H1 (cell line): ENCODE results near the gene FRMD4A. TPM values are rescaled to one million over a fixed set of nuclear protein-coding genes. Genes with fewer than 3 reads are reported as not detected.

ENCODE experiments used
- CHD1 ChIP-seq: IDR thresholded peaks from 2 replicates; pipeline ENCODE4 v1.6.1; 2012; ENCODE audit warnings: low read depth, low read length, improper control_type of control experiment
- EP300 ChIP-seq, 2 experiments: IDR thresholded peaks; 1 replicate in 1 of 2; 2 replicates in 1 of 2; pipeline ENCODE4 v1.6.1; 2011 to 2012; ENCODE audit warnings: low read depth in 2 of 2, low read length in 2 of 2, mild to moderate bottlenecking in 2 of 2, borderline replicate concordance in 1 of 2, inconsistent platforms in 1 of 2, moderate library complexity in 1 of 2
- HDAC2 ChIP-seq, 2 experiments: fragments of 300-600 bp in 1 of 2; sonication (generic) in 1 of 2; IDR thresholded peaks; 2 replicates each; pipeline ENCODE4 v1.6.1; 2011 to 2012; ENCODE audit warnings: low read depth in 2 of 2, low read length in 2 of 2, mild to moderate bottlenecking in 2 of 2, moderate library complexity in 2 of 2, borderline replicate concordance in 1 of 2, inconsistent platforms in 1 of 2
- SIX5 ChIP-seq: IDR thresholded peaks from 2 replicates; pipeline ENCODE4 v1.6.1; 2011; ENCODE audit warnings: mild to moderate bottlenecking, low read depth, low read length
- polyA plus RNA-seq, 7 experiments: library from polyadenylated mRNA; depleted of rRNA in 3 of 7; stranded (reverse) in 5 of 7; unstranded in 2 of 7; fragments of >200 nt in 5 of 7; fragments of 200-250 nt in 2 of 7; gene quantifications; 1 replicate in 5 of 7; 2 replicates in 1 of 7; 4 replicates in 1 of 7; pipeline versions ENCODE4 v1.2.1 to v1.2.3, GENCODE V29; 2011 to 2013; ENCODE audit warnings: missing spikeins in 2 of 7, mixed read lengths in 2 of 7
- total RNA-seq: library from RNA; stranded (reverse); fragmentation: NEBNext Ultra II Directional; extraction: Animal tissue kit (Norgen Biotek cat#: 25700); gene quantifications from 2 replicates; pipeline ENCODE4 v1.2.1, GENCODE V29; 2021

The FRMD4A gene
- total and polyA plus RNA-seq, 2 of the 8 experiments (the other 6 are each of a cell fraction or from before 2014, with no cell fraction given) = 38.6 to 39.6 TPM

- no peak for TF ChIP-seq SIX5
- no peak for TF ChIP-seq CHD1
- TF ChIP-seq EP300 (IDR thresholded peaks at IDR 0.05; ENCODE audit: borderline replicate concordance in 1 of 2, low read depth in 2 of 2, low read length in 2 of 2) = no peak
- no peak for TF ChIP-seq HDAC2 (IDR thresholded peaks at IDR 0.05; ENCODE audit: borderline replicate concordance in 1 of 2, low read depth in 2 of 2, low read length in 2 of 2)
Observed at GRCh38 chr10:14378387-14378960, 47.8 kb upstream of the FRMD4A start (continued).
